Activated T-cell treated with anti-CD3 and anti-CD28 coated beads, Interleukin-2, amount 50 U/mL, for 4 hours (primary cell): Measurements from ENCODE around the gene ALX4. TPM values are rescaled to one million over a fixed set of nuclear protein-coding genes. Genes with fewer than 3 reads are reported as not detected.

Source experiments
- ATAC-seq, 2 donors: fragments of 200-7000 bp; cut with Tn5 transposase; one replicate each; pipeline ENCODE4 v1.10.0; 2021
- DNase-seq: peaks from one replicate; pipeline ENCODE4 v3.0.0-alpha.2; 2020
- H3K27me3 Mint-ChIP-seq: one replicate; pipeline ENCODE4 v1.8.0; 2021; ENCODE audit warnings: low read depth, mixed read lengths
- H3K36me3 Mint-ChIP-seq: one replicate; pipeline ENCODE4 v1.8.0; 2022; ENCODE audit warnings: mixed read lengths; ENCODE audit not compliant: insufficient read depth
- H3K4me1 Mint-ChIP-seq: one replicate; pipeline ENCODE4 v1.8.0; 2021; ENCODE audit warnings: low read depth, mixed read lengths
- H3K4me3 Mint-ChIP-seq: one replicate; pipeline ENCODE4 v1.8.0; 2021; ENCODE audit warnings: mild to moderate bottlenecking, moderate library complexity, mixed read lengths
- H3K9me3 Mint-ChIP-seq: one replicate; pipeline ENCODE4 v1.8.0; 2021; ENCODE audit warnings: mixed read lengths
- total RNA-seq, 3 donors: library from RNA; stranded (reverse); gene quantifications; one replicate each; pipeline ENCODE4 v1.2.1, GENCODE V29; 2021

Gene ALX4
- total RNA-seq, 3 donors from 2014 or later = not detected

DNA sequence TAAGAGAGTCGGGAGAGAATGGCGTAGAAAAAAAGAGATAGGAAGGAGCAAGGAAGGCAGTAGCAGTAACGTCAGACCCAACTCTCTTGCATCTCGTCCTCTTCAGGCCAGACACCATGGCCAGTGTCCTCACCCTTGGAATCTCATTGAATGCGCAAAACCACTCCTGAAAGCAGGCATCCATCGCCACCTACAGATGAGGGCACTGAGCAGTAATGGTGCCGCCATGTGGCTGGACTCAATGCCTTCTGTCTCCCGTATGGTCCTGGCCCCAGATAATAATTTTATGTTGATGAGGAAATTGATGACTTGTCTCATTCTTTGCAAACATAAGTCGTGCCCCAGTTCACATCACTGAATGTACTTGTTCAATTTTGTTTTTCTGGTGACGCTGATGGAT is 17.8 kb upstream of the ALX4 start:
- no peaks in the 10 kb centered on the region for H3K9me3 Mint-ChIP-seq
- H3K4me3 Mint-ChIP-seq = no peak overlapping the region
- peaks cover 54% of the 10 kb centered on the region for H3K27me3 Mint-ChIP-seq
- no peak for DNase-seq
- no peak for ATAC-seq
- no peaks in the 10 kb centered on the region for H3K4me1 Mint-ChIP-seq
- no peaks in the 10 kb centered on the region for H3K36me3 Mint-ChIP-seq

DNA sequence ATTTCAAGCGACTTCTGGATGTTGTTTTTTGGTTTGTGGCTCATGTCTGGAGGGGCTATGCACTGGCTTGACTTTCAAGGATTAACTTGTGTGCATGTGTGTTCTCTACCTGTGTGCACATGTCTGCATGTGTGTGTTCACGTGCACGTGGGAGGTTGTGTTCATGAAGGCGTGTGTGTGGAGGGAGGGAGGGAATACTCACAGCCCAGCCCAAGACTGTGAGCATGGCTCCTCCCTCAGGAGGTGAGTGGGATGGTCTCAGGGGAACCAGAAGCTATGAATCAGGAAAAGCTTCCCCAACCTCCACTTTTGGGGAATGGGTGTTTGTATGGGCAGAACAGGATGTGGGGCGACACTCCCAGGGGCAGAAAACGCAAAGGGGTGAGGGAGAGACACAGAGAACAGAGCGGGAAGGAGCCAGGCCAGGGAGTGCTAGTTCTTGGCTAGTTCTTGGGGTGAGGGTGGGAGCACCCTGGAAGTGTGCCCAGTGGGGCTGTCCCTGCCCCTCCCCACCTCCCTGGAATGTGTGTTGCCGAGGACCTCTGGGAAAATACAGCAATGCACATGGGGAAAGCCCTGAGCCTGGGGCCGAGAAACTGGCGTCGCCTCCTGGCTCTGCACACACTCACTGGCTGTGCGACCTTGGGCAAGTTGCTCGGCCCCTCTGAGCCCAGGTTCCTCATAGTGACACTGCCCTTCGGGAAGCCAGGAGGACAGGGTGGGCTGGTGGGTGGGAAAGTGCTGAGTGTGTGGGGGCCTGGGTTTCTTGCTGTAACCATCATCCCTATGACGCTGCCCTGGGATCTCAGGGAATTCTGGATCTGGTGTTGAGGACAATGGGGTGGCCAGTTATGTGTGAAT is 16.9 kb upstream of the ALX4 start:
- H3K9me3 Mint-ChIP-seq = no peaks in the 10 kb centered on the region
- H3K36me3 Mint-ChIP-seq = no peaks in the 10 kb centered on the region
- peaks cover 57% of the 10 kb centered on the region for H3K27me3 Mint-ChIP-seq
- DNase-seq (no peak), ATAC-seq (no peak)
- no peak overlapping the region for H3K4me3 Mint-ChIP-seq
- no peaks in the 10 kb centered on the region for H3K4me1 Mint-ChIP-seq

GRCh38 chr11:44325698-44326097 is 15.8 kb upstream of the ALX4 start:
- no peaks in the 10 kb centered on the region for H3K4me1 Mint-ChIP-seq
- no peak overlapping the region for H3K4me3 Mint-ChIP-seq
- peaks cover 65% of the 10 kb centered on the region for H3K27me3 Mint-ChIP-seq
- DNase-seq (no peak), ATAC-seq (no peak)
- H3K36me3 Mint-ChIP-seq = no peaks in the 10 kb centered on the region
- no peaks in the 10 kb centered on the region for H3K9me3 Mint-ChIP-seq

- Mint-ChIP-seq H3K4me3 (no peak overlapping the region), H3K36me3 (no peaks in the 10 kb centered on the region), H3K27me3 (peaks cover 70% of the 10 kb centered on the region), H3K9me3 (no peaks in the 10 kb centered on the region), H3K4me1 (no peaks in the 10 kb centered on the region)
- no peak for DNase-seq
- no peak for ATAC-seq
These were observed 15.0 kb upstream of the ALX4 start for GRCh38 chr11:44324749-44325525.

DNA sequence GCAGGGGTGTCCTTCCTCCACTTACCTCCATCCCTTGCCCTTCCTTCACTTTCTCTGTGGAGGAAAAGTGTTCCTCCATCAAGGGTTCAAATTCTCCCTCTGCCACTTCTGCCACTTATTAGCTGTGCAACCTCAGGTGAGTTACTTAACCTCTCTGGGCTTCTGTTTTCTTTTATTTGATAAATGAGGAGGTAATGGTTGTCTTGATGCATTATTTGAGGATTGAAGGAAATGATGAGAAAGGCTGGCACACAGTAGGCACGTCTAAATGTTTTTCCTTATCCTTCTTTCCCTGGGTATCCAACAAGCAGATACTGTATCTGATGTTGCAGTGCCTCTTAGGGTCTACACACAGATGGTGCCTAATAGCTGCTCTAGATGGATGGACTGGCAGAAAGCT is 14.3 kb upstream of the ALX4 start:
- ATAC-seq = no peak

GRCh38 chr11:44322243-44322642 is 12.3 kb upstream of the ALX4 start:
- Mint-ChIP-seq H3K36me3 (no peaks in the 10 kb centered on the region), H3K27me3 (peaks cover 83% of the 10 kb centered on the region), H3K9me3 (no peaks in the 10 kb centered on the region), H3K4me3 (no peak overlapping the region), H3K4me1 (peaks cover 3% of the 10 kb centered on the region)
- DNase-seq = no peak
- ATAC-seq = no peak

More for the DNA sequence above, 14.3 kb upstream of the ALX4 start:
- no peaks in the 10 kb centered on the region for H3K36me3 Mint-ChIP-seq
- H3K4me1 Mint-ChIP-seq = peaks cover 3% of the 10 kb centered on the region
- peaks cover 76% of the 10 kb centered on the region for H3K27me3 Mint-ChIP-seq
- H3K4me3 Mint-ChIP-seq = no peak overlapping the region
- no peaks in the 10 kb centered on the region for H3K9me3 Mint-ChIP-seq
- no peak for DNase-seq

GRCh38 chr11:44321059-44321458 is 11.1 kb upstream of the ALX4 start:
- DNase-seq (no peak), ATAC-seq (no peak)
- Mint-ChIP-seq H3K4me1 (peaks cover 7% of the 10 kb centered on the region), H3K4me3 (no peak overlapping the region), H3K36me3 (no peaks in the 10 kb centered on the region), H3K9me3 (no peaks in the 10 kb centered on the region), H3K27me3 (peaks cover 84% of the 10 kb centered on the region)

GRCh38 chr11:44320289-44320973 is 10.5 kb upstream of the ALX4 start:
- no peaks in the 10 kb centered on the region for H3K36me3 Mint-ChIP-seq
- peaks cover 84% of the 10 kb centered on the region for H3K27me3 Mint-ChIP-seq
- H3K4me1 Mint-ChIP-seq = peaks cover 11% of the 10 kb centered on the region
- H3K4me3 Mint-ChIP-seq = no peak overlapping the region
- DNase-seq = no peak
- no peaks in the 10 kb centered on the region for H3K9me3 Mint-ChIP-seq
- no peak for ATAC-seq

DNA sequence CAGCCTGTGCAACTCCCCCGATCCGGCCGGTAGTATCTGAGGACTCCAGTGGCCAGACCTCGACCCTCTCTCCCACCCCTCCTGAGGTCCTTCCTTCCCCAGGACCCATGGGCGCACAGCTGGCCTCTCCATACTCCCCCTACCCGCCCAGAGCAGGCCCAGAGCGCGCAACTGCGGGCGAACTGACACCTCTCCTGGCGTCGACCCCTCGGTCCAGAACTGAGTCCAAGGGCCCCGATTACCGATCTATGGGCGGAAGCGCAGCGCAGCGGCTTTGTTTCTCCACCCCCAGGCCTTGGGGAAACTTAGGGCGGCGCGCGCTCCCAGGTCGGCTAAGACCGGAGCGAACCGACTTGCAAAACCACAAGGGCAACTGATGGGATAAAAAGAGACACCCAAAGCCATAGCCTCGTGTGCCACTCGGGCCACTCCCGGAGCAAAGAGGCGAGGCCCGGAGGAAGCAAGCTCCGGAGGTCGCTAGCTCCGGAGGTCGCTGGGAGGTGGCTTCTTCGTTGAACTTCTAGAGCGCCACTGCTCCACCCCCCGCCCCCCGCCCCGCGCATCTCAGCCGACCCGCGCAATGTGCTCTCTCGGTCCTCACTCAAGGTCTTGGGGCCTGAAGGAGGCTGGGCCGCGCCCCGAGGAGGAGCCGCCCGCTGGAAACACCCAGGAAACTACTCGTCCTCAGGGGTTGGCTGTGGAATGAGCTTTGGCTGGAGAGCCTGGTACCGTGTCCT is 9.8 kb upstream of the ALX4 start:
- Mint-ChIP-seq H3K27me3 (peaks cover 86% of the 10 kb centered on the region), H3K4me1 (peaks cover 12% of the 10 kb centered on the region), H3K36me3 (no peaks in the 10 kb centered on the region), H3K4me3 (no peak overlapping the region), H3K9me3 (no peaks in the 10 kb centered on the region)
- DNase-seq = no peak
- no peak for ATAC-seq

DNA sequence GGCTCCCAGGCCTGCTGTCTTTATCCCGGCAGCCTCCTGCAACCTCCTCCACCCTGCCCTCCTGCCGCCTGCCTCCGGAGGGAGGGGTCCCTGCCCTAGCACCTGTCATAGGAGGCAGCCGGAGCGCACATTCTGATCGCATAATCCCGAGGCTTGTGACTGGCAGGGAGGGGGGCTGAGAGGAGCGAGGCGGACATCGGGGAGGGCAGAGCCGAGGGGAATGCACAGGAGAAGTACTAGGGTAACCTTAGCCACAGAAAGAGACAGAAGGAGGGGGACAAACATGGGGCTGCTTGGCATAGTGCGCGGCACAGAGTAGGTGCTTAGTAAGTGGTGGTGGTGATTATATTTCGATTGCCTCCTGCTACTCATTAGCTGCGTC is 9.2 kb upstream of the ALX4 start:
- Mint-ChIP-seq H3K27me3 (peaks cover 87% of the 10 kb centered on the region), H3K36me3 (no peaks in the 10 kb centered on the region), H3K4me1 (peaks cover 12% of the 10 kb centered on the region), H3K9me3 (no peaks in the 10 kb centered on the region), H3K4me3 (no peak overlapping the region)
- DNase-seq (no peak), ATAC-seq (no peak)

DNA sequence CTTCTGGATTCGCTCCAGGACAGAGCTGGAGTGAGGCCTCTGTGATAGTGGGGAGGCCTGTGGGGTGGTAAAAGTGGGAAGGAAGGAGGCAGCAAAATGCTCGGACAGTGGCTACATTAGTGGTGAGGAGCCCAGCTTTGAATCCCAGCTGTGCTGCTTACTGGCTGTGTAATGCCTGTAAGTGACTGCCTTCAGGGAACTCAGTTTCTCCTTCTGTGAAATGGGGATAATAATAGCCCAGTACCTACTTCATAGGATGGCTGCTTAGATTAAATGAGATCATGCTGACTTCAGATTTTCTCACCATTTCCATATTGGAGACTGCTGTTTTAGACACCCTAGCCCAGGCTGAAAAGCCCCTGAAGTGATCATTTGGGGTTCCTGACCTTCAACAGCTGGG is 8.4 kb upstream of the ALX4 start:
- Mint-ChIP-seq H3K4me1 (peaks cover 12% of the 10 kb centered on the region), H3K36me3 (no peaks in the 10 kb centered on the region), H3K27me3 (peaks cover 92% of the 10 kb centered on the region), H3K4me3 (no peak overlapping the region), H3K9me3 (no peaks in the 10 kb centered on the region)
- ATAC-seq (no peak), DNase-seq (no peak)

GRCh38 chr11:44316659-44317240 is 6.8 kb upstream of the ALX4 start:
- Mint-ChIP-seq H3K4me1 (peaks cover 12% of the 10 kb centered on the region), H3K36me3 (no peaks in the 10 kb centered on the region), H3K27me3 (peaks cover 93% of the 10 kb centered on the region), H3K4me3 (peak overlapping the region; percentile 26), H3K9me3 (no peaks in the 10 kb centered on the region)
- ATAC-seq (peak in 1 of 2 donors; percentile 31), DNase-seq (no peak)

DNA sequence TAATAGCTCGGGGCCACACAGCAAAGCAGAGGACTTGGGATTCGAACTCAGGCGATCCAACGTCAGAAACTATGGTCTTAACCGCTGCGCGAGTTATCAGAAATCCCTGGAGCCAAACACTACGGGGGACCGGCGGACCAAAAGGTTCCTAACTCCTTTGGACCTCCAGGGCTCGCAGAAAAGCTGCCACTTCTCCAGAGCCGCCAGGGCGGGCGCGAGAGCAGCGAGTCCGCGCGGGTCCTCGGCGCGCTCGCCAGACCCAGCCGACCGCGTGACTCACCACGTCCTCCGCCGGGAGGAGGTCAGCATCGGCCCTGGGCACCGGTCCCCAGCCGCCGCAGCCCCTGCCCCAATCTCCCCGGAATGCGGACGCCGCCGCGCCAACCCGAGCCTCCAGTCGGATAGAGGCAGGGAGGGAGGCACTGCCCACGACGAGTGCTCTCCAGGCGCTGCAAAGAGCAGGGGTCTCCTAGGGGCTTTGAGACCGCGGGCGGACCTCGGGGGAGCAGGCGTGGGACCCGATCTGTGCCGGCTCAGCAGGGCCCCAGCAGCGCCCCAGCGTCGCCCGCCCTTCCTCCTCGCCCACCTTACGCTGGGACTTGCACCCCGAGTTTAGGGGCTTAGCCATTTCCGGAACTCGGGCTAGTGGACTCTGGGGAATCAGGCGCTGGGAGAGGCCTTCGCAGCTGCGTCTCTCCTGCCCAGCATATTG is 6.2 kb upstream of the ALX4 start:
- DNase-seq (no peak), ATAC-seq (no peak)
- Mint-ChIP-seq H3K9me3 (no peaks in the 10 kb centered on the region), H3K4me1 (peaks cover 12% of the 10 kb centered on the region), H3K4me3 (no peak overlapping the region), H3K27me3 (peaks cover 93% of the 10 kb centered on the region), H3K36me3 (no peaks in the 10 kb centered on the region)
